IPS DF 19.7 (cell line): Measurements from ENCODE around the gene GAS6.

Source experiments
- DNase-seq: peaks from one replicate; pipeline ENCODE4 v3.0.0-alpha.2; 2013; ENCODE audit warnings: low read depth, low spot score

Gene GAS6

DNA sequence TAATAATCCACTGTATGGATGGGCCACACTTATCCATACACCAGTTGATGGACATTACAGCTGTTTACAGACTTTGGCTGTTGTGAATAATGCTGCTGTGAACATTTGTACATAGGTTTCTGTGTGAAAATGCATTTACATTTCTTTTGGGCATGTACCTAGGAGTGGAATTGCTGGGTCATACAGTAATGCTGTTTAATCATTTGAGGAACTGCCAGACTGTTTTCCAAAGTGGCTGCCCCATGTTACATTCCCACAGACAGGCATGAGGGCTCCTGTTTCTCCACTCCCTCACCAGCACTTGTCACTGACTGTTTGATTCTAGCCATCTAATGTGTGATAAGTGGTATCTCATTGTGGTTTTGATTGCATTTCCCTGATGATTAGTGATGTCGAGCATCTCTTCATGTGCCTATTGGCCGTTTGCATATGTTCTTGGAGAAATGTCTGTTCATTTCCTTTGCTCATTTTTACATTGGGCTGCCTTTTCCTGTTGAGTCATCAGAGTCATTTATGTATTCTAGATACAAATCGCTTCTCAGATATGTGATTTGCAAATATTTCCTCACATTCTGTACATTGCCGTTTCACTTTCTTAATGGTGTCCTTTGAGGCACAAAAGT lies 92.1 kb downstream of the GAS6 start:
- DNase-seq, result no peak

DNA sequence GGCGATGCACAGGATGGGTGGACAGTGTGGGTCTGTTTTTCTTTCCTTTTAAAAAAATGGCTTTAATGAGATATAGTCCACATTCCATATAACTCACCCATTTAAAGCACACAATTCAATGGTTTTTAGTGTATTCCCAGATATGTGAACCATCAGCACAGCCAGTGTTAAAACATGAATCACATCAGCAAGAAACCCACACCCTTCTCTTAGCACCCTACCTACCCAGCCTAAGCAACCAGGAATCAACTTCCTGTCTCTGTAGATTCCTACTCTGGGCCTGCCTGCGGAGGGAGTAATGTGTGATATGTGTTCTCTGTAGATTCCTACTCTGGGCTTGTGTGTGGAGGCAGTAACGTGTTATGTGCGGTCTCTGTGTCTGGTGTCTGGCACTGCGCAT lies 92.9 kb downstream of the GAS6 start:
- DNase-seq, result no peak
